ENCODE results near the gene YES1.

Gene YES1

DNA sequence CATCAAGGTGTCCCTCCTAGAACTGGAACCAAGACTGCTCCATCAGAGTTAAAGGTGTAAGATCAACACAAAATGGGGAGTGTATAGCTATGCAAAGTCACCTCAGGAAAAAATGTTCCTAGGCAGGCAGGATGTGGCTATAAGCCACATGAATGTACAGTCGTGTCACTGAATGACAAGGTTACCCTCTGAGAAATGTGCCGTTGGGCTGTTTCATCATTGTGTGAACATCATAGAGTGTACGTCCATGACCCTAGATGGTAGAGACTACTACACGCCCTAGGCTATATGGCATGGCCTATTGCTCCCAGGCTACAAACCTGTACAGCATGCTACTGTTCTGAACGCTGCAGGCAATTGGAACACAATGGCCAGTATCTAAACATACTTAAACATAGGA, 130.1 kb downstream of the YES1 start:
- DNase-seq: no peak

DNA sequence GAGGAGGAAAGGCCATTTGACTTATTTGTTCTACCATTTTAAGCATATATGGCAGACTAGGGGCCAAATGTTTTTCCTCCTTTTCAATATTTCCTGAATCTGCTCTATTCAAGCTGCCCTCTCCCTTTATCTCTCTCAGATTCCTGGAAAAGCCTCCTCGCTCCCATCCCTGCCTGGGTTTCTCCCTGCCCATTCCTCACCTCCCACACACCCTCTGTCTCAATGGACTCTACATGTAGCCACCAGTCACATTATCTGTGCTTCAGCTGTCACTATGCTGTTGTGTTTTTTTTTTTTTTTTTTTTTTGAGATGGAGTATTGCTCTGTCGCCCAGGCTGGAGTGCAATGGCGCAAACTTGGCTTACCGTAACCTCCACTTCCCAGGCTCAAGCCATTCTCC, 131.7 kb downstream of the YES1 start:
- DNase-seq: peak; percentile 6

DNA sequence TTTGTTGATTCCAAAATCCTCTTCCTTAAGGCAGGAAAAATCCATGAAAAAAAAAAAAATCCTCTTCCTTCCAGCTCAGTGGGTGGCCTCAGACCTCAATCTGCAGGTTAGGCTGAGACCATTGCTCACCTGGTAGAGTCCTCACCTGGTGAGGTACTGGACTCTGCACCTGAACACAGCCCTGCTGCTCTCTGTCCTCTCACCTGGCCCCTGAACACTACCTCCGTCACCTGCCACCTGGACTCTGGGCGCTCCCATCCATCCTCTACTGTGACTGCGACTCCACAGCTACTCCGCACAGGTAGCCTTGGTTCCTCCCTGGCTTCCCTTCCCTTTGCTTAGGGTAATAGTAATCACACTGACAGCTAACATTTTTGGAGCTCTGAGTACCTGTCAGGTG, 132.5 kb downstream of the YES1 start:
- peak; percentile 25 for DNase-seq

DNA sequence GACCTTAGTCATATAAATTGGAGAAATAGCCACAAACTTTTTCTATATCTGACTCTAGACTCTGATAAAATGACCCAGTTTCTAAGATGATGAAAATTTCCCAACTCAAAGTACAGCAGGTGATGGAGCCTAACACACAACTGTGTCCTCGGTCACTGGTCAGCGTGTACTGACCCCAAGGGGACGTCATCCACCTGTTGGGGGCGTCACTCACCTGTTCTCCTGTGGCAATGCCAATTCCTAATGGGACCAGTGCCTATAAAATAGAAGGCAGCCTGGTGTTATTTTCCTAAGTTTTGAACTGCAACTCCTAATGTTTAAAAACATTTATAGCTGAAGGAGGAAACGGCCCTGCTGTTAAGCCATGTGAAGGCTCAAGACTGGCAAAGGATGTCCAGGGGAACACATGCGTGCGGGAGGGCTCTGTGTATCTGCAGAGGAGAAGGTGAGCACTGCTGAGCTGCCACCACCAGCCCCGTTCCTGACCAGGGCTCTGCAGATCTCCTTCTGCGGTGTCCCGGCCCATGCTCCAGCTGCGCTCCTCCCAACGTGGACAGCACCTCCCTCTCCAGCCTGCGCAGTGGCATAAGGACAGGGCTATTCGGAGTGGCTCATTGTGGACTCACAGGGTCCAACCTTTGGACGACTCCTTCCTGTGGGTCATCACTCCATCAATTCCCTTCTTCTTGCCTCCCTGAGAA, 133.4 kb downstream of the YES1 start:
- peak; percentile 42 for DNase-seq

DNA sequence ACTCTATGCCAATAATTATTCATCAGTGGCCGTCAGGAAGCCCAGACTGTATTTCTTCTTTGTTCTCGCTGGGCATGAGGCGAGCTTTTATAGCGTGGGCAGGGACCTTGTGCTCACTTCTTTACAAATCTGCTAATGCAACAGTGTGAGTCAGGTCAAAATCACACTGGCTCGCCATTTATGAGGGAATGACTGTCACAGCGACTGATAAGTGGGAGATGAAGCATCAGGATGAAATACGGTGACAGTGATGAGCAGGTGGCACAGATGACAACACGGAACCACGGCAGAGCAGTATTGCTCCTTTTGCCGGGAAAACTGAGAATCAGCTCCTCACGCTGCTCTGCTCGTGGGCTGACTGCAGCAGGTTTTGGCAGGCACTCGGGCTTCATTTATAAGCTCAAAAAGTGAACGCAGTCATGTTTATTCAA, 134.1 kb downstream of the YES1 start:
- DNase-seq: peak; percentile 29

DNA sequence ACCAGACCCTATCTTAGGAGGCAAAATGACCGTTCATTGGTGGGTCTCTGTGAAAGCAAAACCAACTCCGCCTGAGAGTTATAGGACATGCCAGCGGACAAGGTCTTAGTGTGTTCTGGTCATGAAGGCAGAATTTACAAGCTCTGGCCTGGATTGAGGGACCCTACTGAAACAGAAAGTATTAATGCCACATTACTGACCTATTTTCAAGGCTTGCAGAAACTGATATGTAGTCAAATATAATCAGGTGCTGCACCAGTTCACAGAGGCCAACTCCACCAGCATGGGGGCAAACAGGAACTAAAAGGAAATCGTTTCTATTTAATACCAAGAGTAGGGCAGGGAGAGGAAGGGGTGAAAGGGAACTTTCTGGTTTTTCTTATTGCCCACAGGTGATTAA, 134.9 kb downstream of the YES1 start:
- DNase-seq: peak; percentile 17

DNA sequence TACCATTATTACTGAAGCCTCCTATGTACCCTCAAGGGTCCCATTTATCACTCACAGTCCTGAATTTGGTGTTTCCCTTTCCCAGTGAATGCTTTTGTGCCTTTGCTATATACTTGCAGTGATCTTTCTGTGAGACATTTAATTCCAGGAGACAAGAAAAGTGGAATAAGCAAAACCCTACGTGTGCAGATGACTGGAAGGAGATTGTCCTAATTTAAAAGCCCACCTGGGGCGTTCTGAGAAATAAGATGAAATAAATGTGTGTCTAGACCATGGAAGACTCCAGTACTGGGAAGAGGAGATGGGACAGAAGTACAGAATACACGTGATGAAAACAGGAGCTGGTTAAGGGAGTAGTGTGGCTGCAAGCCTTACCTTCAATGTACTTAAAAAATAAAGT, 135.3 kb downstream of the YES1 start:
- DNase-seq: no peak

DNA sequence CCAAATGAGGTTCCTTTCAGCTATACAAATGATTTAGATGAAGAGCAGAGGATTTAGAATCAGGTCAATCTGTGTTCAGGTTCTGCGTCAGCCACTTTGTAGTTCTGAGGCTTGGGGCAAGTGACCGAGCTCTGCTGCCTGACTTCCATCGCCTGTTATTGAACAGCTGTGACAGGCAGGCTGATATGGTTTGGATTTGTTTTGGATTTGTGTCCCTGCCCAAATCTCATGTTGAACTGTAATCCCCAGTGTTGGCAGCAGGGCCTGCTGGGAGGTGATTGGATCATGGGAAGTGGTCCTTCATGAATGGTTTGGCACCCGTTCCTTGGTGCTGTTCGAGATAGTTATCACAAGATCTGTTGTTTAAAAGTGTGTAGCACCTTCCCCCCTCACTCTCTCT, 136.0 kb downstream of the YES1 start:
- DNase-seq: peak; percentile 35

DNA sequence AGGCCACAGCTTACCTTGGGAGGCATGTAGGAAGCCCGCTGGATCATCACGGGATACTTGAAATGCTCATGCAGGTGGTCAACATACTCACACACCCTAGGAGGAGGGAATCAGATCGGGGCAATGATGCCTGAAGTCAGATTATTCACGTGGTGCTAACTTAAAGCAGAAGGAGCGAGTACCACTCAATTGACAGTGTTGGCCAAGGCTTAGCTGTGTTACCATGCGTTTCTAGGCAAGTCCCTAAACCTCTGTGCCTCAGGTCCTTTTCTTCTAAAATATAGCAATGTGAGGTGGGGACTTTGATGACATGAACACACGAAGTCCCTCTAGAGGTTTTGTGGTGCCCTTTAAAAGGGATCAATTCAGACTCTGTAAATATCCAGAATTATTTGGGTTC, 136.7 kb downstream of the YES1 start:
- DNase-seq: no peak

DNA sequence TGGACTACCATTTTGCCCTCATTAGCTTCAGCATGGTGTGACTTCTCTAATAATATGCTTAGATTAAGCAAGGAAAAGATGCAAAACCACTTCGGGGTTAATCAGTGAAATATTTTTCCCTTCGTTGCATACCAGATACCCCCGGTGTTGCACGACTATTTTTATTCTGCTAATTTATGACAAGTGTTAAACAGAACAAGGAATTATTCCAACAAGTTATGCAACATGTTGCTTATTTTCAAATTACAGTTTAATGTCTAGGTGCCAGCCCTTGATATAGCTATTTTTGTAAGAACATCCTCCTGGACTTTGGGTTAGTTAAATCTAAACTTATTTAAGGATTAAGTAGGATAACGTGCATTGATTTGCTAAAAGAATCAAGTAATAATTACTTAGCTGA, 138.3 kb downstream of the YES1 start:
- DNase-seq: no peak

DNA sequence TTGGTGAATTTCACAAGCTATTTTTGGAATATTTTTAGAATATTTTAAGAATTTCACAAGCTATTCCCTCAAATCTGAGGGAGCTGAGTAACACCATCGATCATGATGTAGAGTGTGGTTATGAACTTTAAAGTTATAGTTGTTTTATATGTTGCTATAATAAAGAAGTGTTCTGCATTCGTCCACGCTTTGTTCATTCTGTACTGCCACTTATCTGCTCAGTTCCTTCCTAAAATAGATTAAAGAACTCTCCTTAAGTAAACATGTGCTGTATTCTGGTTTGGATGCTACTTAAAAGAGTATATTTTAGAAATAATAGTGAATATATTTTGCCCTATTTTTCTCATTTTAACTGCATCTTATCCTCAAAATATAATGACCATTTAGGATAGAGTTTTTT, 138.7 kb downstream of the YES1 start:
- no peak for DNase-seq
